HG03159 (cell line): Measurements from ENCODE around the gene C1orf116.

Experiments
- ATAC-seq: cut with Tn5 transposase; IDR thresholded peaks from one replicate; pipeline ENCODE4 v1.9.1; 2021; ENCODE audit warnings: mild to moderate bottlenecking, moderate library complexity; ENCODE audit not compliant: unreplicated experiment

The C1orf116 gene

DNA sequence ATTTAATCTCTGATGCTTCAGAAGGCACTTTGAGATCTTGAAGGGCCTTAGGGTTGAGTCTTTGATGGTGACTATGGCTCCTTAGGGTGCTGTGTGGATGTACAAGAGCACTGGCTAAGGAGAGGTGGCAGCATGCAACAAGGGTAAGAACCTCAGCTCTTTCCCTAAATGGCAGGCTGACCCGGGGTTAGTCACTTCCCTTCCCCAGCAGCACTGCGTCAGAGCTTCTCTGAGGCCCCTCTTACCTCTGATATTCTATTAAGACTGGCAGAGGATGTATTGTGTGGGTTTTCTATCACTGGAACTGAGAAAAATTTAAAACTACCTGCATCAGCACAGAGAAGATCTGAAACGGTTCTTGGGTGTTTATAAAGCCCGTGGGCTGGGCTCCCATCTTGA lies 11.8 kb downstream of the C1orf116 start:
- ATAC-seq: no peak

DNA sequence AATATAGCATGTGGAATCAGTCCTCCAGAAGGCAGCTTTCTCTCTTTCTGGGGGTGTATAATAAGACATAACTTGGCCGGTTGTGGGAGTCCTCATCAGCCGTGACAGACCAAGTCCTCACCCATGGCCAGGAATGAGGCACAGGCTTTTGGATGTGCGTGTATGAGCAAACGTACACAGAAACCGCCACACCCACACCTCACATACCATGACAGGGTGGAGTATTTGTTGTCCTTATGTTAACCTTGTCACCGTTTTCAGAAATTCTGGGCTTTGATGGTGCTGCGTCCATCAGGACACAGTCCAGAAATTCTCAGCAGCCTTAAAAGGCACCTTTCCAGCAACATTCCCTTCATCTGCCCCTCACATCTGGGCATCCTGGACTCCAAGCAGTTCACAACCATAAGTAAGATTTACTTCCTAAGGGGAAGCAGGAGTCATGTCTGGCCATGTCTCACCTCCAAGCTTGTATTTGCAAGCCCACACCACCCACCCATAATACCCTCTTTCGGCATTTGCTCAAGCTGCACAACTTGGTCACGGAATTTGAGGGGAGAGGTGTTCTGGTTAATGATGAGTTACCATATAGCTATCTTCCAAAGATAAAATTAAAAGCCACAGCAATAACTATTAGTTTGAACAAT lies 12.4 kb downstream of the C1orf116 start:
- ATAC-seq: no peak

DNA sequence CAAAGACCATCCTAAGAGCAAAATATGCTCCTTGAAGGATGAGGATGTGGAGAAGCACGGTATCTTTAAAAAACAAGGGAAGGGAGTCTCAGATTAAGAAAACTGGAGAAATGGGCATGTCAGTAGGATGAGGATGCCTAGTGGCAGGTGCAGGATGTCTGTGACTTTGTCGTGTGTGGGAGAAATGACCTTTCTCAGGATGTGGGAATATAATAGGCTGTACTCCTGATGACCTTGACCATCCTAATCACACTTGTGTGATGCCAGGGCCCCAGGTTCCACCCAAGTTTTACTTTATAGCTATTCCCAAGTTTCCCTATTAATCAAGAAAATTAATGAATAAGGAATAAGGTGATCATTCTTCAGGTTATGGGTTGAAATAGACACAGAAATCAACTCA lies 12.9 kb downstream of the C1orf116 start:
- no peak for ATAC-seq

DNA sequence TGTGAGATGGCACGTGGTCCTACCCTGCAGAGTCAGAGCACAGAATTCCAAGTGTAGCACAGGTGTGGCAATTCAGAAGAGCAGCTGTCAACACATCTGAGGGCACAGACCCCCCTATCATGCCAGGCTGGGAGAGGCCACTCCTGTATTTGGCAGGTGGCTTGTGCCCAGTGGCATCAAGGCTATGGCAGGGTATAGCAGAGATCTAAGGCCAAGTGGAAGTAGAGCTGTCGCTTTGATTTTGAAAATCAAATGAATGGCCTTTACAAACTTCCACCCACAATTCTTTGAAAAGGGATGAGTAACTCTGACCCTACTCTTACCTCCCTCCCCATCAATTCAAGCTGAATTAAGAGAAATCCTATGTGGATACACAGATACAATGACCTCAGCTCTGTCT lies 13.4 kb downstream of the C1orf116 start:
- no peak for ATAC-seq

DNA sequence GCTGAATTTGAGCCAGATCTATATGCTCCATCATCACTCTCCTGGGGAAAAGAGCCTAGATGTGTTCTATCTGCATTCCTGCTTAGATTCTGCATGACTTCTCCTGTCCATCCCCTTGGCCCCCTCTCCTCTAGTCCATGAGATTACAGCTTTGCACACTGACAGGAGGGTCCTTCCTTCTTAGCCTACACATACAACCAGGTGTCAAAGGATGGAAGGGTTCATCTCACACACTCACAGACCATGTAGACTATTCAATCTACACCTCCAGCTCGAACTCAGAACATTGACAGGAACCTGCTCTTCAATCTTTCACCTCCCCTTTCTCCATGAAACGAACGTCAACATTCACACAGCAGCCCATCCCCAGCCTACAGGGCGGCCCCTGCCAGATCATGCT lies 13.8 kb downstream of the C1orf116 start:
- ATAC-seq: no peak

DNA sequence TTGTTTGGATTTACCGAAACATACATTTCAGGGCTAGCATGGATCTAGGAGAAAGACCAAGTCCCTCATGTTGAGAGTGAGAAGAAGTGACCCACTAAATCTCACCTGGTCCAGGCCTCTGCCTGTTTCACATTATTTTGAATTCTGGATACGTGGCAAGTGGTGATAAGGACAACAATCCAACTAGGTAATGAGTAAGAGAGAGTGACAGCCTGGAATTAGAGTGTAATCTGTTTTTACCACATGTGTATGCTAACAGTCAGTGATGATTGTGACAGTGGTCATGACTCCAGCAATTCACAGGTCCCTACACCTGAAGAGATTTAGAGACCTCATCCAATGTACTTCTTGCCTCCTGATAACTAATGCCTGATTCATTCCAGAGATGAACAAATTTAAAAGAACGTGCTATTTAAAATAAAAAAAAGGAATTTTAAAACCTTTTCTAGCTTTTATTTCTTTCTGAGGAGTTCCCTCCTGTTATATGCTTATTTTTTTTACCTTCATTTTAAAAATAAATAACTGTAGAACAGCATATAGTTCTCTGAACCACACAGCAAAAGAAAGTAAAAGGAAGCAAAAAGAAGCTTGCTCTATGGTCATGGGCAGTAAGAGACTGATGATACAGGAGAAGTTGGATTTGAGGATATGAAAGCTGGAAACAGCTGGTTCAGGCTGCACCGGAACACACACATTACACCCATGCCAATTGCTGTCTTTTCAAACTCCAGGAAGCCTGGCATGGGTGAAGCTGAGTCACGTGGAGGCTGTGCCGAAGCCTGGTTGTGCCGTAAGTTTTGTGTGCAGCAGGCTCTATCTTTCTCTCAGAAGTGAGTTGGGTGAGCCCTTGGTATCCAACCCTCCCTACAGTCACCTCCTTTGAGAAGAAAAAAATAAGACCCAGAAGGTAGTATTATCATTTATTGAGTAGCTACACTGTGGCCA lies 14.7 kb downstream of the C1orf116 start:
- ATAC-seq: no peak

DNA sequence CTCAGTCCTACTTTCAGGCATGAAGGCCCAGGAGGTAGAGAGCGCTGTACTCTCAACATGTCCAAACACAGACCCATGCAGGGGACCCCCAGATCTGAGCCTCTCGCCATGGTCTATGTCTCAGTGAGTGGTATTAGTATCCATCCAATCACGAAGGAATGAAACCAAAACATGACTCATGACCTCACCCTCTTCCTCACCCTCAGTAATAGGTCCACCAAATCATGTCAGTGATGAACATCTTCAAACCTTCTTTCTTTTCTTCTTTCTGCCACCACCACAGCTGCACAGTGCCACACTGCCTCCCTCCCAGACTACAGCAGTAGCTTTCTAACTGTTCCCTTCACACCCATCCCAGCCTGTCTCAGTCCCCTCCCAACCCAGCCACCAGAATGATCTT lies 16.8 kb downstream of the C1orf116 start:
- no peak for ATAC-seq

DNA sequence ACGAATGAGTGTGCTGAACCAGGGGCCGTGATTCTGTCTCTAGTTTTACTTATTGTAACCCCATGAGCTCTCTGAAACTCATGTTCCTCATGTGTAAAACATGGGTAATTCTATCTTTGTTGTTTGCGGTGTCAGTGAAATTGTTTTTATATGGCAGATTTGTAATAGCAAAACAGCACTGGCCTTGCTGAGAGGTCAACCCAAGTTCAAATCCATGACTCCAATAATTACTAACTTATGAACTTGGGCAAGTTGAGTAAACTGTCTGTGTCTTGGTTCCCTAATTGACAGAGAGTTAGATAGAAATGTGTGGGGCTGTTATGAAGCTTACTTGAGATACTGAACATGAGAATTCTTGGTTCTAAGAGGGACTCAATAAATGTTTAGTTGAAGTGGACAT lies 17.8 kb downstream of the C1orf116 start:
- ATAC-seq: no peak

DNA sequence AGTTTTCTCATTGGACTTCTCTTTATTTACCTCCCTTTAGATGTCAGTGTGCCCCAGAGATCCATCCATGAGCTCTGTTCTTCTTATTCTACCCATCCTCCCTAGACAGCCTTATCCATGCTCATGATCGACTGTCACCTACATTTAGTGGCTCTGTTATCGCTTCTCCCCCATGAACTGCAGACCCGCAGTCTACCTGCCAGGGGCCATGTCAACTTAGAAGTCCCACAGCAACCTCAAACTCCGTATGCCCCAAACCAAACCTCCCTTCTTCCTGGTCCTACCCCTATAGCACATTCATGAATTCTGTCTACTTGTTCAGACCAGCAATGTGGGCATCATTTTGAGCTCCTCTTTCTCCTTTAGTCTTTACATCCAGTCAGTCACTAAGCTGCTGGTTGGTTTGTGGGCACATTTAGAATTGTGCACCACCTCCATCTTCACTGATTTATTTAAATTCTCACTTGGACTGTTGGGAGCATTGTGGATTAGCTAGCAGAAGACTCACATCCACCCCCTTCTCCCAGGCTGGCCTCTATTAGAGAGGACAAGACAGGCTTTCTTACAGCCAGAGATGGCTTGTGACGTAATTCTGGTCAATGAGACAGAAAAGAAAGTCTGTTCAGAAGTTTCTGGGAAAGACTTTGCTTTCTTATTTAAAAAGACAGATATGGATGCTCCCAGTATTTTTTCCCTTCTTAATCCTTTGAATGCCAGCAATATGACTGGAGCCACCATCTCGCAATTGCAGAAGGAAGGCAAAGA lies 19.1 kb downstream of the C1orf116 start:
- ATAC-seq: no peak

DNA sequence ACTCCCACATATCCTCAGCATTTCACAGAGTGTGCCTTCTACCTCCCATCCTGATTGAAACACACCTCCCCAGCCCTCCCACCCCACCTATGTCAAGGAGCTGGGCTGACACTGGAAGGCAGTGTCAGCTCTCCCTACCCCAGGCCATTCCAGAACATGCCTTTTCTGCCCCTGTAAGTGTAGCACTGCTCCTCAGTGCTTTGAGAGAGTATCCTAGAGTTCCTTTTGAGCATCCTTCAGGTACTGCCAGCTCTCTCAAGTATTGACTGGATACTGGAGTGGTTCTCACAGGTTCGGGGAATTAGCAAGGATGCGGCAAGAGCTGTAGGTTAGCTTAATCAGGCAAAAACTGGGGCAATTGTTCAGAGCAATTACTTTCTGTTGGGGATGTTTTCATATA lies 21.8 kb downstream of the C1orf116 start:
- no peak for ATAC-seq

DNA sequence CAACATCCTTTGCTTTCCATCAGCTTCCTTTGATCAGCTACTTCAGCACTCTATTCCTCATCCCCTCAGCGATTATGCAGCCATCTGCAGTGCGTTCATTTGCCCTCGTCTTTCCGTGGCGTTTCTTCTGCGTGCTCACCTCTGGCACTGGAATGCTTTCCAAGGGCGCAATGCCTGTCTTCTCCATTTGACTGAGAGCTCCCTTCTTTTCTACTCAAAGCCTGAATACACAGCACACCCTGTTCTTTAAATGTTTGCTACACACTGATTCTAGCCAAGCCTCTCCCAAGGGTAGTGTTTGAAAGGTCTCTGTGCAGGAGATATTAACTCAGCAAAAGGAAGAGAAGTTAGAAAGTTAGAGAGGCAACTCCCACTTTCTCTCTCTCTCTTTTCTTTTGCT lies 22.6 kb downstream of the C1orf116 start:
- ATAC-seq: no peak

DNA sequence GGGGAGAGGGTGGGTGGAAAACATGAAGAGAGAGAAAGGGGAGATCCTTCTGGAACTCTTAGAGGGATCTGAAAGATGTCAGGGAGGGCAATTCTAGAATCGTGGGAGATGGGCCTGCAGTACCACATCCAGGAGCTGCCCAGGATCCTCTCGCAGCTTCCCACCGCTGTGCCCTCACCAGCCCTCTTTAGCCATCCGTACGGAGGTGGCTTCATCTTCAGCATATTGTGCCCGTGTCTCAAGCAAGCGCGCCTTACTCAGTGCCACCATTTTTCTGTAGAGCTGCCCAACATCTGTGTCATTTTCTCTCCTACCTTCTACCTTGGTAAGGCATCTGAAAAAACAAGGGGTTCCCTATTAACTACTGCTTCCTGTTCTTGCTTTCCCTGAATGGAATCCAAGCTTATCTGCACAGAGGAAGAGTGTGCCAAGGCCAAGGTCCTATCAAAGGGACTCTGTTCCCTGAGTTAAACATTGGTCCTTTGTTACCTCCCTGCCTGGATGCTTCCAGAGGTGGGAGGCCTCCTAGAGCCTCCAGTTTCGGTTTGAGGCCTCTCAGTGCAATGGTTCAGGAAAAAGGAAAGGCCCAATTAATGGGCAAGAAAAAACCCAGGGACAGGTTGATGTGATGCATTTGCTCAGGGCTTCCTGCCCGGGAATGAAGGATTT lies 23.2 kb downstream of the C1orf116 start:
- ATAC-seq: no peak

DNA sequence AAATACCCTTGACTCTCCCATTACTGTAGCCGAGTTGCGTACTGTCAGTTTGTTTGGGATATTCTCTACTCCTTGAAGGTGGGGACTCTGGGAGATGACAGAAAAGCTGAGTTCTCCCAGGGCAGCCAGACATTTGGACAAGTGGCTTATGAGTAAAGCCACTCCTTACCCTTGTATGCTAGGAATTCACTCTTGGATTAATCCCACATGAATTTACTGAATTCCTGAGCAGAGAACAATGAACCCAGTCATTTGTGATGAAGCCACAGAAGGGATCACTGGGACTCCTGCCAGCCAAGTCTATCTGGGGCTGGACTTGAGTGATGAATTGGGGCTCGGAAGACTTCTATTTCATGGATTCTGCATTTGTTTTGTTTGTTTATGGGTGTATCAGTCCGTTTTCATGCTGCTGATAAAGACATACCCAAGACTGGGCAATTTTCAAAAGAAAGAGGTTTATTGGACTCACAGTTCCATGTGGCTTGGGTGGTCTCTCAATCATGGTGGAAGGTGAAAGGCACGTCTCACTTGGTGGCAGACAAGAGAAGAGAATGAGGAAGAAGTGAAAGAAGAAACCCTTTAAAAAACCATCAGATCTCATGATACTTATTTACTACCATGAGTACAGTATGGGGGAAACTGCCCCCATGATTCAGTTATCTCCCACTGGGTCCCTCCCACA lies 25.1 kb downstream of the C1orf116 start:
- no peak for ATAC-seq

DNA sequence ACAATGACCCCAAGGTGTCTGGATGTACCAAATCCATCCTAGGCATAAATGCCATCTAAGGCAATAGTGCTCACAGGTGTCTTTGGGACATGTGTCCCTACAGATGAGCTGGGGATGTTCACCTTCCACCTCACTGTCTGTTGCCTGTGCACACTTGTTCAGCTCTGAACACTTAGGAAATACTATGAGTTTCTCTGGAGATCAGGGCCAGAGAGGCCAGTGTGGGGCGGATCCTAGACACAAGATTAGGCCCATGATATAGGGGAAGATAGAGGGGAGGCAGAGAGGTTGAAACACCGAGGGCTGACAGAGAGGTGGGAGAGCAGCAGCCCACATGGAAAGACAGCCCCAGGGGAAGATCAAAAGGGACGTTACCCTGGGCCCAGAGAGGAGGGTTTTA lies 25.6 kb downstream of the C1orf116 start:
- ATAC-seq: no peak

DNA sequence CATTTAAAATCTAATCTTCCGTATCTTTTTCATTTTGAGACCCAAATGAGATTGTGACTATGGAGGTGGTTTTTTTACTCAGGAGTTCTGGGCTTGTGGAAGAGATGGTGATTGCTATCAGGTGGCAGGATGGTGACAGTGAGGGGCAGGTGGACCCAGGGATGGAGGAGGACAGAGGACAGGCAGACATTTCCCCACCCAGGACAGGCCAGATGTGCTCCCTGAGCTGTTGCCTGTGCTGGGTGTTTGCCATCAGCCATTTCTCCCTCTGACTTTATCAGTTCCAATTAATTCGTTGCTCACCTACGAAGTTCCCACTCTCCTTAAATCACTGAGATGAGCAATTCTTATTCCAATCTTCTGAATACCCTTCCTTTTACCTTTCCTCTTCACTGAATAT lies 26.5 kb downstream of the C1orf116 start:
- ATAC-seq: no peak

DNA sequence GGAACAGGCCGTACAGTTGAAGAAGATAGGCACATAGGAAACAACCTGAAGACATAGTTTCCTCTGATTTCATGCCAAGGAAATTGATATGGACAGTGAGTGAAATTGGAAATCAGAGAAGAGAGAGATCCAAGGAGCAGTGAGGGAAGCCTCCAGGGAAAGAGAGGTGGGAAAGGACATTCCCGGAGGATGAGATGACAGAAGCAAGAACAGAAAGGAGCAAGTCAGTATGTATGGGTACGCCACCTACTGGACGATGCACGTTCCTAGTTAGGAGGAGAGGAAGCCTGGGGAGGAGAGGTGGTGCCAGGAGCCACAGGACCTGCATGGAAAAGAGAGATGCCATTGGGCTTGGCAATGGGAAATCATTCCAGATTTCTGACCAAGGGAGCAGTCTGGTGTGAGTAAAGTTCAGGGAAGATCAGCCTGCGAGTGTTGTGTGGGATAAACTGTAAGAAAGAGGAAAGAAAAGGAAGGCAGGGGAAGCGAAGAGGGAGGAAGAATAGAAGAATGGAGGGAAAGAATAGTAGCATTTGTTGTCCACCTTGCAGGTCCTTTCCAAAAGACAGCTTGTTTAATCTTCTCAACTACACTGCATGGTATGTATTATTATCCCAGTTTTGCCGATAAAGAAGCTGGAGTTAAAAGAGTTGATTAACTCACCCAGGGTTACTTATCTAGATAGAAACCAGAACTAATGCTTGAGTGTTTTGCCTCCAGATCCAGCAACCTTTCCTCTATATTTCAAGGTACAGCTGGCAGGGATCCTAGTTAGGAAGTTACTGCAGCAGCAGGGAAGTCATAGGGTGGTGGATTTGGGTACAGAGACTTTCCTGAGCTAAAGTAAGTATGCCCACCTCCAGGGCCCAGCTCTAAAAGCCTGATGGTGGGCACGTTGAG lies 27.4 kb downstream of the C1orf116 start:
- no peak for ATAC-seq

DNA sequence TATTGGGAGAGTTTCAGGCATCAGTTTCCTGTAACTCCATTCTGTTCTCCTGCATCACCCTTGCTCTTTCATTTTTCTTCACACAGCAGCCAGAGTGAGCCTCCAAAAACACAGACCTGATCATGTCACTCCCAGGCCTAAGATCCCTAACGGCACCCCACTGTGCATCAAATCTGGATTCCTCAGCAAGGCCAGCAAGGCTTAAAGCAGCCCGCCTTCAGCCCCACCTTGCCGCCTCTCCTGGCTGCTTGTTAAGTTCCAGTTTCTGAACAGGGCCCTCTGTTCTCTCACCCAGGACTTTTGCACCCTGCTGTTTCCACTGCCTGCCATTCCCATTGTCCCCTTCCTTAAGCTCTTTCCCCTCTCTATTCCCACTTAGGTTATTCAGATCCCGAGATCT lies 29.3 kb downstream of the C1orf116 start:
- ATAC-seq: no peak

DNA sequence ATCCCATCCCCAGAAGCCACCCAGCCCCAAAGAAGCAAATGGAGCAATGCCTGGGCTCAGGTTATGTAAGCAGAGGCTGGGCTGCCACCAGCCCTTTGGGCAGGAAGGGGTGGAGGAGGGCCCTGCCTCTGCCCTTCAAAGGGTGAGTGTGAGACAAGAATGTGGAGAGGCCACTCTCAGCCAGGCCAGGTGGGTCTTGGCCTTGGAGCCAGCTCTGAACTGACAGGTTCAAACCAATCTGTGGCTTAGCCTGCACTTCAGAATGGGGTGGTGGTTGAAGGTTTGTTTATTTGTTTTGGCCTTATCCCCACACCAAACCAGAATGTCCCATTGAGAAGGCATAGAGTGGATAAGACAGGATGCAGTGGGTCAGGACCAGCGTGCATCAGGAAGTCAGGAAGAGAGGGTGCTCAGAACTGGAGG lies 29.8 kb downstream of the C1orf116 start:
- no peak for ATAC-seq

DNA sequence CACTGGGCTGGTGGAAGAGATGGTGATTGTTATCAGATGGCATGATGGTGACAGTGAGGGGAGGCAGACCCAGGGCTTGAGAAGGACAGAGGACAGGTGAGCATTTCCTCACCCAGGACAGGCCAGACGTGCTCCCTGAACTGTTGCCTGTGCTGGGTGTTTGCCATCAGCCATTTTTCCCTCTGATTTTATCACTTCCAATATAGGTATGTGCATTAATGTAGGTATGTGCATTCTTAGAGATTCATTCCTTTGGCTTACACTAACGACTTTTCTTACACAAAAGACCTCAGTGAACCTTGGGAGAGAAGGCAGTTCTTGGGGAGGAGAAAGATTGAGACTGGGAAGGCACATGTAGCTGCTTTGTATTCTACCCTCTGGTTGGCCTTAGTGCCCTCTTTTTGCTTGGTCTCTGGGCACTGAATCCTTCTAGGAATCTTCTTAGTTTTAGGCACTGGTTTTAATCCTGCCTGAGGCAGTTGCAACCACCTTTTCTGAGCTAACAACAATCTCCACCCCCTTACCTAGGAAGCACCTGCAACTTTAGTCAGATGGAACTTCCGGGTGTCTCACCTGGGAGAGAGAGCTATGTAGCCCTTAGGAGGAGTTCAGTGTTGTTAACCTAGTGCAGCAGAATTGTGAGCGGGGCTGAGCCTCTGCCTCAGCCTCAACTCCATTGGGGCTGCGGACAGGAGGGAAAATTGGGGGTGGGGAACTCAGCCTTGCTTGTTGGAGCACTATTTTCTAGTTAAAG lies 30.9 kb downstream of the C1orf116 start:
- ATAC-seq: no peak
